ENCODE data around the gene GXYLT2.
A peak's percentile ranks its signal among the peaks of the same experiment; 100 is the strongest.
"Not testable (repeated sequence)": the region's sequence is repeated elsewhere in the genome, so short reads cannot be mapped to it uniquely, and the experiment has no call there.

Gene GXYLT2

DNA sequence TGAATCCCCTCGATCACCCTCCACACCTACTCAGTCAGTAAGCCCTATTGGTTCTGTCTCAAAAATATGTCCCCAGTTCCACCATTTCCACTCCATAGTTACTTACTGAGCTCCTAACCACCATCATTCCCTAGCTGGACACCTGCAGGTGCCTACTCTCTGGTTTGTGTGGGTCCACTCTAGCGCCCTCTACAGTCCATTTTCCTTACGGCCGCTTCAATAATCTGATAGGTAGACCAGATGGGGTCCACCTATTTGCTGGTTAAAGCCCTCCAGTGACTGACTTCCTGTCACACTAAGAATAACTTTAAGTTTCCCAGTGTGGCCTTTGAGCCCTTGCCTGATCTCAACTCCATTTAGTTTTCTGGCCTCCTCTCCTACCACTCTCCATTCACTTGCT lies 5.0 kb downstream of the GXYLT2 start:
- no peak for DNase-seq (ENCODE audit: low read depth)

DNA sequence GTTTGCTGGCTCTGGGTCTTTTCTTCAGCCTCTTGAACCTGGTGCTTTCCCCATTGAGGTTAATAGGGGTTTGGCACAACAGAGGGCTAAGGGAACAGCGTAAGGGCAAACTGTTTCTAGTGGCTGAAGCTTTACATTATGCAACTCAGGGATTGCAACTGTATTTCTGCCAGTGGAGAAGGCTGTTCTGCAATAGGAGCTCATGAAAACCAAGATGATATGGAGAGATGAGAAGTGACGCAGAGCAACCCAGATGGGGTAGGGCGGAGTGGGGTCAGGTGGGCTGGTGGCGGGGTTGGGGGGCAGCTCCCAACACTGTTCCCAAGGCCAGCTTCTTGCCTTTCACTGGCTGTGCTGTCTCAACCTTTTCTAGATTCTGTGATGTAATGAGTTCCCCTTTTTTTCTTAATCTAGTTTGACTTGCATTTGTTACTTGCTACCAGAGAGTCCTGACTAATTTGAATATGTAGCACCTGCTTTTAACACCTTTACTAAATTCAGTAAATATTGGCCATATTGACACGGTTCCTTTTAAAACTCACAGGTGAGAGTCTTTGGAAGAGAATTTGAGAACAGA lies 7.2 kb downstream of the GXYLT2 start:
- DNase-seq (ENCODE audit: low read depth) = no peak

DNA sequence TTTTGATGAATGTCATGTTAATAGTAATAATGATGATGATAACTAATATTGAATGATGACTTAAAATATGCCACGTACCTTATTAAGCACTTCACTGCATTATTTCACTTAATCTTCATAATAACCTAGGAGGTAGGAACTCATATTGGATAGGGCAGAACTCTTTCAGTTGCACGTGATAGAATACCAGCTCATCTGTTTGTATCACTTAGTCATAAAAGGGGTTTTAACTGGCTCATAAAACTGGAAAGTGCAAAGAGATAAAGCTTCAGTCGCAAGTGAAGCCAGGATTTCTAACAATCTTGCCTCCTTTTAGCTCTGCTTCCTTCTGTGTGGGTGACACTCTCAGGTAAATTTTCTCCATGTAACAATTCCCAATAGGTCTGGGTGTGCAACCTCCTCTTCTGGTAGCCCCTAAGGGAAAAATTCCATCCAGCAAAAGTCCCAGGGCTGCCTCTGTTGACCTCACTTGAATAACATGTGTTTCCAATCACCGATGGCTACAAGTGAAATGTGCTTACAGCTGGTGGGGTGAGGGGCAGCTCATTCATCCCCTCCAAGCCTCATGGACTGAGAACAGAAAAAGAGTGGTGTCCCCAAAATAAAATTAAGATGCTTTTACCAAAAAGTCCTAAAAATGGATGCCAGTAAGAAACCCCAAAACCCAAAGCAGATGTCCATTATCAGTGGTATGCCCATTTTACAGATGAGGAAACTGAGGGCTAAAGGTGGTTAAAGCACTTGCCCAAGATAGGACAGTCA lies 9.3 kb downstream of the GXYLT2 start:
- DNase-seq (ENCODE audit: low read depth) = peak; percentile 67

DNA sequence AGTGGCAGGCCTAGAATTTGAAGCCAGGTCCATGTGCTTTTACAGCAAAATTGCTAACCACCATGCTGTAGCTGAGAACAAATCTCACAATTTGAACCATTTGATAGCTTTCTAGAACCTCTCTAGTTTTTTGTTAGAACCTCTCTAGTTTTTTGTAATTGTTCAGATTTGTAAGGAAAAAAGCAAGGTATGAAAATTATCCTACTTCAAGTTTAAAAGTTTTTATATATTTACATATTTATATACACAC lies 9.8 kb downstream of the GXYLT2 start:
- no peak for DNase-seq (ENCODE audit: low read depth)

DNA sequence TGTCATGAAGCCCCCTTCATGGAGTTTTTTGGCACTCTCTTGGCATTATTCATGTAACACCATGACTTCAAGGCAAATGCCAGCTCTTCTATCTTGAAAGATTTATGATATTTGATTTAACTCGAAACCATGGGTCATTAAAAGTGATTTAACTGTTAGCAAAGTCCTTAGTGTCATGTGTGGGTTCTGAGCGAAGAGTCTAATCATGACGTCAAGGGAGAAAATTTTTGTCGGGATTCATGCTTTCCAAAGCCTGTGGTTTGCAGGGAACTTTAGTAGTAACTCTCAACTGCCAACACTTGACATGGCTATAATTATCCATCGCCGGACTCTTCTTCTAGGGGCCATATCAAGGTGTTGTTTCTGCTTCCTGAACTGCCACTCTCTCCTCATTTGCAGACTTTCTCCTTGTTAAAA lies 11.5 kb downstream of the GXYLT2 start:
- no peak for DNase-seq (ENCODE audit: low read depth)

DNA sequence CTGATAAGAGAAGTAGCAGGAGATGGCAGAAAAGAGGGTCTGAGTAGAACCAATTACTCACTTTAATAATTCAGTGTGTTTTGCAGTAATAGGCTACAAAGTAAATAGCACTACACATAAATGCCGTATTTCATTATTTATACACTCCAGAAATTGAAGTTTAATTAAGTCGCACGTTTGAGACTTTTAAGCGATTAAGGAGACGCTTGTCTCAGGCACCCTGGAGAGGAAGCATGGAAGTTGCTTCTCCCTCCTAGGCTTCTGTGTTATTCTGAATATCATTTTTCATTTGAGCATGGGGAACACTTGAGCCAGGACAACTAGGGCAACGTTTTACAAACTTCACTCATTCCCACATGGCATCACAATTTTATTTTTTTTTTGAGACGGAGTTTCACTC lies 12.2 kb downstream of the GXYLT2 start:
- no peak for DNase-seq (ENCODE audit: low read depth)

DNA sequence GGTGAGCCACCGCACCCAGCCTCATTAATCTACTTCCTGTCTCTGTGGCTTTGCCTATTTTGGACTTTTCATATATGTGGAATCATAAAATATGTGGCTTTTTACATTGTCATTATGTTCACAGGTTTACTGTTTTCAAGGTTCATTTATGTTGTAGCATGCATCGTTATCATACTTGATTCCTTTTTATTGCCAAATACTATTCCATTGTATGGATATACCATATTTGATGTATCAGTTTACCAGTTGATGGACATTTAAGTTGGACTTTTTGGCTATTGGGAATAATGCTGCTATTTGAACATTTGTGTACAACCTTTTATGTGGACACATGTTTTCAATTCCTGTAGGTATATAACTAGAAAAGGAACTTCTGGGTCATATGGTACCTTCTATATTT lies 14.0 kb downstream of the GXYLT2 start:
- DNase-seq (ENCODE audit: low read depth) = no peak

DNA sequence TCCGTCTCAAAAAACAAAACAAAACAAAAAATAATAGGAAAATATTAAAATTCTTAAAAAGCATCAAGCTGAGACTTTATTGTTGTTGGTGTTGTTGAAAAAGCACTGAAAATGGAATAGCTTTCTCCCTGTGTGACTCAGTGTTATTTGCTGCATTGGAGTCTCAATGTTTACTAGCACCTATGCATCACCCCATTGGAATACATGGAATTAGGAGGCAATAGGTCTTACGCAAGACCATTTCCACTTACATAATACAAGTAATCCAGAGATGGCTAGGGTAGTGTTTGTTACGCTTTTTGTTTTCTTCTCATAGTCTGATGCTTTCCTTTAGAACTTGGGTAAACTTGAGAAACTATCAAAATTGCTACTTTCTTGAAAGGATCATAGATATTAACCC lies 15.2 kb downstream of the GXYLT2 start:
- peak; percentile 97 for DNase-seq (ENCODE audit: low read depth)

DNA sequence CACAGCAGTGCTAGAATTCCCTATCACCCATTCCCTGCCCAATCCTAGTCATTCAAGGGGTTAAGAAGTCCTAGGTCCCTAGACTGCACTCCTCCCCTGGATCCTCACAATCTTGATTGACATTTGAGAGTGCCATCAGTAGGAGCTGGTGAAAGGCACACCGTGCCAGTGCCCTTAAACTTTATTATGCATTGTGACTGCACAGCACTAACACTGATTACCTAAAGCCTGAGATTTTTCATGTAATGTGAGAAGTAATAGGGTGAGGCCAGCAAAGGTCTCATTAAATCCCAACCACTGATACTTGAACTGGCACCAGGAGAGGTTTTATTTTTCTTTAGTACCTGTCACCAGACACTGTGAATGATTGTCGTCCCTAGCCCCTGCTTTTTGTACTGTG lies 16.3 kb downstream of the GXYLT2 start:
- DNase-seq (ENCODE audit: low read depth) = no peak

DNA sequence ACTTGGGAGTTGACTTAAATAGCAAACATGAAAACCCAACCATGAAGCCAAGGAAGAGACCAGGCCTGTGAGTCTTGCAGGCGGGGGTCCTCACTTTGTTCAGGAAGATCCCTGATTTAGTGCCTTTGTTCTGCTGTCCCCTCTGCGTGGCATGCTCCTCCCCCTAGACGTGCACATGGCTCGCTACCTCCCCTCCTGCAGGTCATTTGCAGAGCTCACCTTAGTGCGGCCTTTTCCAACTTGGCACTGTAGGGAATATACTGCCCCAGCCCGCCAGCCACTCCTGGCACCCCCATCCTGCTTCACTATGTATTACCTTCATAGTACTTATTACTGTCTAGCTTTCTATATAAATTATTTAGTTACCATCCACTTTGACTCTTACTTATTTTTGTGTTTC lies 18.3 kb downstream of the GXYLT2 start:
- DNase-seq (ENCODE audit: low read depth) = no peak

DNA sequence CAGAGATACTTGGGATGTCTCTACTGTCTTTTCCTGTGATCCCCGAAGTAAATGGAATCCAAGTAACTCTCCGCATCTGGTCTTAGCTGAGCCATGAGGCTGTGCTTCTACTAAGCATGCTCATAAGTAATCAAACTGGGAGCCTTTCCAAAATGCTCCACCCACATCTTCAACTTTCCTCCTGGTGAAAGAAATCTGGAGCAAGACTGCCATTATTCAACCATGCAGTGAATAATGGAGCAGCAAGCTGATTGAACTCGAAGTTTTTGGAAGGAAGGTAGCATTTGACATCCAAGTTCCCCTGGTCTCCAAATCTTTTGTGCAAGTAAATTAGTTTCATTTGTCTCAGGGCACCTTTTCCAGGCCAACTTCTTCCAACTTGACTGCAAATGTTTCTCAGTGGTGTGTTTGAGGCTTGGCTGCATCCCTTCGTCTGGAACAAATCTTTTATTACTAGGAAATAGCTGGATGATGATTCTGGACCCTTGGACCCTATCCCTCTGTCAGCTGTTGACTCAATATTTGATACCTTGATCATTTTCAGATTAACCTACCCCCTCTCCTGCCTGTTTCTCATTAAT lies 19.4 kb downstream of the GXYLT2 start:
- DNase-seq (ENCODE audit: low read depth) = peak; percentile 77

DNA sequence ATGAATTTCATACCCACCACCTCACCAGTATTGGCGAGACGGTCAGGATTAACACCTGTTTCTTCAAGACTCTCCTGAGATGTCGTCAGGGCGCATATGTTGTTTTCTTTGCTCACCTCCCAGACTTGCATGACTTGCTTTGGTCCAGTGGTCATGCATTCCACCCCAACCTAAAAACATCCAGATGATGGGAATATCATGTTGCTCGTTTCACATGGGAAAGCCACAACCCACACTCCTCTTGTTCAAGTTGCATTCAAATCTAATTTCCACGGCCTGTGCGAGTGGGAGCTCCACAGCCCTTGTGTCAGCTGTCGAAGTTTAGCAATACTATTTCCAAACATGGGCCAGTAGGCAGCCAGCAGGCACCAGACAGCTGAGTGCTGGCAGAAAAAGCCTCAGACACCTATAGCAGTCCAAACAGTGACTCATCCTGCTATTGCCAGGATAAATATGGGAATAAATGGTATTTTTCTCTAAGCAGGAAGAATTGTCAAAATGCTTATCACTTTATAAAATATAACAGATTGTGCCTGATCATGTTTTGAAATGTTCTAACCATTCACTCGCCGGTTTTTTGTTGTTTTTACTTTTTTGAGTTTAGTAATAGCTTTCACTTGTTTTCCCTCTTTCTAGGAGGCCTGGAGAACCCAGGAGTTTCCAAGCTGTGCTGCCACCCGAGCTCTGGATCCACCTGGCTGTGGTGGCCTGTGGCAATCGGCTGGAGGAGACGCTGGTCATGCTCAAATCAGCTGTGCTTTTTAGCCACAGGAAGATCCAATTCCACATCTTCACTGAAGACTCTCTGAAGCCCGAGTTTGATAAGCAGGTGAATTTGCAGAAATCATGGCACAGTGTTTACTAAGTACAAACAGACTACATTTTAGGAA lies 20.1 kb downstream of the GXYLT2 start:
- DNase-seq (ENCODE audit: low read depth) = peak; percentile 85

DNA sequence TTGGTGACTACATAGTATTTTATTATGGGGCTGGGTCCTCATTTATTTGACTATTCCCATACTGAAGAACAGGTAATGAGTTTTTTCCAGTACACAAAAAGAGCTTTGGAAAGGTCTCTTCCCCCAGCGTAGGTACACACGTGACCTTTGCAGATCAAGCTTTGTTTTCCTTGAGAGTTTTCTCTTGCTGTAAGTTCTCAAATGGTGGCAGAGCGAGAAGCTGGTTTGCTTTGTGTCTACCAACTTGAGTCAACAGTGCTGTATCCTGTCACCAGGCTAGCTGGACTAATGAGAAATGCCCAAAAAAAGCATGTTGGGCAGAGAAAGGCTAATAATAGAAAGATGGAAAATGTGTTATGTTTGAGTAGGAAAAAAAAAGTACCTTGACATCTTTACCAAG lies 21.7 kb downstream of the GXYLT2 start:
- no peak for DNase-seq (ENCODE audit: low read depth)

DNA sequence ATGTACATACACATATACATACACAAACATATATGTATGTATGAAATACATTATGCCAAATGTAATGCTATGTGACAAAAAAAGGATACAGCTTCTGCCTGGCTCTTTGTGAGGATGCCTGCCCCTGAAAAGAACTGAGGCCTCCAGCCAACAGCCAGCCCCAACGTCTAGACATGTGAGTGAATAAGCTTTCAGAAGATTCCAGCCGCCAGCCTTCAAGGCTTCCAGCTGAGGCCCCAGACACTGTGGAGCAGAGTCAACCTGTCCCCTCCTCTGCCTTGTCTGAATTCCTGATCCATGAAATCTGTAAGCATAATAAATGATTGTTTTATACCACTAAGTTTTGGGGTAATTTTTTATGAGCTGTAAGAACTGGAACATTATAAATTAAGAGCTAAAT lies 24.7 kb downstream of the GXYLT2 start:
- DNase-seq (ENCODE audit: low read depth) = peak; percentile 58

DNA sequence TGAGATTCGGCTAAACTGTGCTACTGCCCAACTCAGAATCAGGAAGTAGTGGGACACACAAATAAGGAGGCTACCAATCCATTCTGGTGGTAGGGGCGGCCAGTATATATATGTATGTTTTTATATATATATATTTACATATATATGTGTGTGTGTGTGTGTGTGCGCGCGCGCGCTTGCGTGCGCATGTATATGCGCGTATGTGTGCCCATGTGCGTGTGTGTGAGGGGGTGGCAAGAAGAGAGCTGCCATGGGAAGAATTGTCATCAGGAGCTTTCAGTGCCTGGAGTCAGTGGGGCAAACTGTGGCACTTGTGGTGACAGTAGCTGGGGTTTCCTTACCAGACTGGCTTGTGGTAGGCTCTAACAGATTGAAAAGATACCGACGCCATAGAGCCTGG lies 26.5 kb downstream of the GXYLT2 start:
- DNase-seq (ENCODE audit: low read depth) = no peak

DNA sequence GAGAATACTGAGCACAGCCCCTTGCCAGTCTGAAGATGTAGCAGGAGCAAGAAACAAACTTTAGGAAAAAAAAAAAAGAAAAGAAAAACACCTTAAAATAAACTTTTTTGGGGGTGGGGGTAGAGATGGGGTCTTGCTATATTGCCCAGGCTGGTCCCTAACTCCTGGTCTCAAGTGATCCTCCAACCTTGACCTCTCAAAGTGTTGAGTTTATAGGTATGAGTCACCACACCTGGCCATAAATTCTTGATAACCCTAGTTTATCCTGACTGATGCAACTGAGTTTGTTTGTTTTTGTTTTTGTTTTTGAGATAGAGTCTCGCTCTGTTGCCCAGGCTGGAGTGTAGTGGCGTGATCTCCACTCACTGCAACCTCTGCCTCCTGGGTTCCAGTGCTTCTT lies 28.4 kb downstream of the GXYLT2 start:
- no peak for DNase-seq (ENCODE audit: low read depth)

DNA sequence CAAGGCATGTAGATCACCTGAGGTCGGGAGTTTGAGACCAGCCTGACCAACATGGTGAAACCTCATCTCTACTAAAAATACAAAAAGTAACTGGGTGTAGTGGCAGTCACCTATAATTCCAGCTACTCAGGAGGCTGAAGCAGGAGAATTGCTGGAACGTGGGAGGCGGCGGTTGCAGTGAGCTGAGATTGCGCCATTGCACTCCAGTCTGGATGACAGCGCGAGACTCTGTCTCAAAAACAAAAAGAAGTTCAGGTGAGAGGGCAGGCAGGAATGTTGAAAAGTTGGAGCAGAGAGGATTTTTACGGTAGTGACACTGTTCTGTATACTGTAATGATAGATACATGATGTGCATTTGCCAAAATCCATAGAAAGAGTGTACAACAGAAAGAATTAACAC lies 31.7 kb downstream of the GXYLT2 start:
- DNase-seq (ENCODE audit: low read depth) = no peak

DNA sequence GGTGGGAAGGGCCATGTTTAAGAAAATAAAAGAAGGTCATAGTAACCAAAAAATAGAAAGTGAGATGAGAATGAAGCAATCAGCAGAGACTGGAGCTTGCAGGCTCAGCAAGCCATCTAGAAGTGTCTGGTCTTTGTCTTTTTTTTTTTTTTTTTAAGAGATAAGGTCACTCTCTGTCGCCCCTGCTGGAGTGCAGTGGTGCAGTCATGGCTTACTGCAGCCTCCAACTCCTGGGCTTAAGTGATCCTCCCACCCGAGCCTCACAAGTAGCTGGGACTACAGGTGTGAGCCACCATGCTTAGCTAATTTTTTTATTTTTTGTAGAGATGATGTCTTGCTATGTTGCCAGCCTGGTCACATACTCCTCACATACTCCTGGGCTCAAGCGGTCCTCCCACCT lies 36.2 kb downstream of the GXYLT2 start:
- DNase-seq (ENCODE audit: low read depth) = no peak

DNA sequence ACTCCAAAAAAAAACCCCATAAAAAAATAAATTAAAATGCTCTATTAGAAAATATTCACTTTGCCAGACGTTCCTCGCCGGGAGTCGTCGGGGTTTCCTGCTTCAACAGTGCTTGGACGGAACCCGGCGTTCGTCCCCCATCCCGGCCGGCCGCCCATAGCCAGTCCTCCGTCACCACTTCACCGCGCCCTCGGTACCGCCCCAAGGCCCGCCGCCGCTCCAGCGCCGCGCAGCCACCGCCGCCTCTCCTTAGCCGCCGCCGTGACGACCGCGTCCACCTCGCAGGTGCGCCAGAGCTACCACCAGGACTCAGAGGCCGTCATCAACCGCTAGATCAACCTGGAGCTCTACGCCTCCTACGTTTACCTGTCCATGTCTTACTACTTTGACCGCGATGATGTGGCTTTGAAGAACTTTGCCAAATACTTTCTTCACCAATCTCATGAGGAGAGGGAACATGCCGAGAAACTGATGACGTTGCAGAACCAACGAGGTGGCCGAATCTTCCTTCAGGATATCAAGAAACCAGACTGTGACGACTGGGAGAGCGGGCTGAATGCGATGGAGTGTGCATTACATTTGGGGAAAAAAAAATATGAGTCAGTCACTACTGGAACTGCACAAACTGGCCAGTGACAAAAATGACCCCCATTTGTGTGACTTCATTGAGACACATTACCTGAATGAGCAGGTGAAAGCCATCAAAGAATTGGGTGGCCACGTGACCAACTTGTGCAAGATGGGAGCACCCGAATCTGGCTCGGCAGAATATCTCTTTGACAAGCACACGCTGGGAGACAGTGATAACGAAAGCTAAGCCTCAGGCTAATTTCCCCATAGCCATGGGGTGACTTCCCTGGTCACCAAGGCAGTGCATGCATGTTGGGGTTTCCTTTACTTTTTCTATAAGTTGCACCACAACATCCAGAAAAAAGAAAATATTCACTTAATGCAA lies 41.2 kb downstream of the GXYLT2 start:
- not testable (repeated sequence) for DNase-seq (ENCODE audit: low read depth)

DNA sequence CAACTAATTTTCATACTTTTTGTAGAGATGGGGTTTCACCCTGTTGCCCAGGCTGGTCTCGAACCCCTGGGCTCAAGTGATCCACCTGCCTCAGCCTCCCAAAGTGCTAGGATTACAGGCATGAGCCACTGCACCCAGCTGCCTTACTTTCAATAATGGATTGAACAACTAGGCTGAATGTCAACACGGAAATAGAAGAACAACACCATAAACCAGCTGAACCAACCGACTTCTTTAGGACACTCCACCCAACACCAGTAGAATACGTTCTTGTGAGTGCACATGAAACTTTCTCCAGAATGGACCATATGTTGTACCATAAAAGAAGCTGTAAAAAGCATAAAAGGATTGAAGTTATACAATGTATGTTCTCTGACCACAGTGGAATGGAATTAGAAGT lies 42.9 kb downstream of the GXYLT2 start:
- no peak for DNase-seq (ENCODE audit: low read depth)

DNA sequence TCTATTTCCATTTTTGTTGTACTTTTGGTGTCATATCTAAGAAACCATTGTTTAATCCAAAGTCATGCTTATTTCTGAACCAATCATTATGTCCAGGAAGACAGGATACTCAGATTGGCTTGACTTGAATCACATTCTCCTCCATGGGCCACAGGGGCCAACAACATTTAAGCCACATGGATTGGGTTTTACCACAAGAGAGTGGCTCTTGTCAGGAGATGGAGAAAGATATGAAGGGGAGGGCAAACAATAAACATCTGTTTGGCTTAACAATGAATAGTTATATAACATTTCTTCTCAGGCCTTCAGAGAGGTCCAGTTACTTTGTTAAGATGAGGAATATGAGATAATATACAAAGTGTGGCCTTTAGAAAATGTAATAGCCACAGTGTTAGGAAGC lies 44.6 kb downstream of the GXYLT2 start:
- no peak for DNase-seq (ENCODE audit: low read depth)

All from iris pigment epithelial cell (primary cell).